ENCODE measurements around the gene RAB40C. TPM values are rescaled to one million over a fixed set of nuclear protein-coding genes. Genes with fewer than 3 reads are reported as not detected.

The RAB40C gene
- total and polyA plus RNA-seq, 9 of the 15 experiments (the other 6 are each of a cell fraction or from before 2014, with no cell fraction given): 0.17 to 23.4 (median 8.7) TPM

DNA sequence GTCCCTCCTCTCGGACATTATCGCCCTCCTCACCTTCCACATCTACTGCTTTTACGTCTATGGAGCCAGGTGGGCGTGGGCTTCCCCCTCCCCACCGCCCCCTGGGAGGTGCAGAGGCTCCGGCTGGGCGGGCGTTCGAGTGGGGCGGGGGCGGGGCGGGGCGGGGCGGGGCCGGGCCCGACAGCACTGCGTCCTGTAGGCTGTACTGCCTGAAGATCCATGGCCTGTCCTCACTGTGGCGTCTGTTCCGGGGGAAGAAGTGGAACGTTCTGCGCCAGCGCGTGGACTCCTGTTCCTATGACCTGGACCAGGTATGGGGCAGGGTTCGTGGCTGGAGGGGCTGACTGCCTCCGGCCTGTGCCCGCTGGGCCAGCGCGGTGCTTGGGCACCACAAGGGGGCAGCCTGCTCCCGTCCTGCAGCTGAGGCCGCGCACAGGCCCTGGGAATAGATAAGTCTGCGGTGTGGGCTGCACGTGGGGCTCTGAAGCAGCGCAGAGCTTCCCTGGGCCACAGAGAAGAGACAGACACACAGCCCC is 10.9 kb upstream of the RAB40C start (continued):
- TF ChIP-seq, protein P1, sequence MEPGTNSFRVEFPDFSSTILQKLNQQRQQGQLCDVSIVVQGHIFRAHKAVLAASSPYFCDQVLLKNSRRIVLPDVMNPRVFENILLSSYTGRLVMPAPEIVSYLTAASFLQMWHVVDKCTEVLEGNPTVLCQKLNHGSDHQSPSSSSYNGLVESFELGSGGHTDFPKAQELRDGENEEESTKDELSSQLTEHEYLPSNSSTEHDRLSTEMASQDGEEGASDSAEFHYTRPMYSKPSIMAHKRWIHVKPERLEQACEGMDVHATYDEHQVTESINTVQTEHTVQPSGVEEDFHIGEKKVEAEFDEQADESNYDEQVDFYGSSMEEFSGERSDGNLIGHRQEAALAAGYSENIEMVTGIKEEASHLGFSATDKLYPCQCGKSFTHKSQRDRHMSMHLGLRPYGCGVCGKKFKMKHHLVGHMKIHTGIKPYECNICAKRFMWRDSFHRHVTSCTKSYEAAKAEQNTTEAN (CRISPR knock-in tag; IDR thresholded peaks at IDR 0.05): no peak
- no peak for TF ChIP-seq SAFB2 (IDR thresholded peaks at IDR 0.05; ENCODE audit: borderline replicate concordance, low read depth, low read length, severe bottlenecking)
- no peak for TF ChIP-seq ARHGAP35 (IDR thresholded peaks at IDR 0.05; ENCODE audit: partially characterized antibody)
- TF ChIP-seq ILF3 (IDR thresholded peaks at IDR 0.05; ENCODE audit: borderline replicate concordance): no peak
- TF ChIP-seq ZNF57 (CRISPR knock-in tag; IDR thresholded peaks at IDR 0.05): no peak
- TF ChIP-seq, protein P2, sequence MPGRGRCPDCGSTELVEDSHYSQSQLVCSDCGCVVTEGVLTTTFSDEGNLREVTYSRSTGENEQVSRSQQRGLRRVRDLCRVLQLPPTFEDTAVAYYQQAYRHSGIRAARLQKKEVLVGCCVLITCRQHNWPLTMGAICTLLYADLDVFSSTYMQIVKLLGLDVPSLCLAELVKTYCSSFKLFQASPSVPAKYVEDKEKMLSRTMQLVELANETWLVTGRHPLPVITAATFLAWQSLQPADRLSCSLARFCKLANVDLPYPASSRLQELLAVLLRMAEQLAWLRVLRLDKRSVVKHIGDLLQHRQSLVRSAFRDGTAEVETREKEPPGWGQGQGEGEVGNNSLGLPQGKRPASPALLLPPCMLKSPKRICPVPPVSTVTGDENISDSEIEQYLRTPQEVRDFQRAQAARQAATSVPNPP (IDR thresholded peaks at IDR 0.05; ENCODE audit: borderline replicate concordance, insufficient read depth, insufficient read length): no peak
- no peak for TF ChIP-seq FOS (IDR thresholded peaks at IDR 0.05; ENCODE audit: extremely low read depth, insufficient read length)
- TF ChIP-seq ILK (tag; IDR thresholded peaks at IDR 0.05; ENCODE audit: borderline replicate concordance, low read depth): no peak
- no peak for TF ChIP-seq GABPB2 (CRISPR knock-in tag; conservative IDR thresholded peaks at IDR 0.05)
- TF ChIP-seq MAFG (tag; conservative IDR thresholded peaks at IDR 0.05): no peak
- TF ChIP-seq HDAC6 (IDR thresholded peaks at IDR 0.05; ENCODE audit: low read depth, low read length): no peak
- no peak for TF ChIP-seq ZKSCAN3 (CRISPR knock-in tag; IDR thresholded peaks at IDR 0.05)
- TF ChIP-seq EP300 (IDR thresholded peaks at IDR 0.05; ENCODE audit: low read length): 0 out of 2 replicates have a peak, but pooled peaks have one; percentile 16
- no peak for TF ChIP-seq ZEB2 (IDR thresholded peaks at IDR 0.05)
- no peak for TF ChIP-seq PTRF (tag; IDR thresholded peaks at IDR 0.05)
- TF ChIP-seq ZNF324 (CRISPR knock-in tag; IDR thresholded peaks at IDR 0.05): no peak
- peak in 1 of 2 experiments; percentile 79; a peak in 2 of 4 replicates for TF ChIP-seq SIN3A (IDR thresholded peaks at IDR 0.05; ENCODE audit: borderline replicate concordance in 2 of 2, control insufficient read depth in 1 of 2, low read depth in 2 of 2, low read length in 2 of 2)
- no peak for TF ChIP-seq CHD1 (IDR thresholded peaks at IDR 0.05; ENCODE audit: low read length)
- peak; percentile 87 to 93 for TF ChIP-seq MNT (conservative IDR thresholded peaks at IDR 0.05)
- TF ChIP-seq ATF1 (CRISPR knock-in tag; IDR thresholded peaks at IDR 0.05): no peak
- TF ChIP-seq ATF1 (tag; IDR thresholded peaks at IDR 0.05): peak; percentile 33; the same call in 1 of the 2 replicates
- TF ChIP-seq PHF21A (IDR thresholded peaks at IDR 0.05; ENCODE audit: borderline replicate concordance, low read depth): peak; percentile 58; the same call in 1 of the 2 replicates
- no peak for TF ChIP-seq MAFF (IDR thresholded peaks at IDR 0.05; ENCODE audit: low read length)
- TF ChIP-seq NR2C1 (IDR thresholded peaks at IDR 0.05): no peak
- no peak for TF ChIP-seq NR2C1 (tag; IDR thresholded peaks at IDR 0.05)
- TF ChIP-seq ZNF277 (CRISPR knock-in tag; IDR thresholded peaks at IDR 0.05; ENCODE audit: borderline replicate concordance): no peak
